Coronary artery (tissue), 2 donors: ENCODE measurements around the gene MRPS6.
A peak's percentile ranks its signal among the peaks of the same experiment; 100 is the strongest.

ENCODE experiments used
- DNase-seq: peaks from one replicate; pipeline ENCODE4 v3.0.0-alpha.2; 2017; ENCODE audit warnings: low spot score
- H3K27ac ChIP-seq, 2 donors: fragments of 200-600 bp; sonication (generic); one replicate each; pipeline ENCODE4 v1.5.1; 2016 to 2019
- H3K4me3 ChIP-seq: fragments of 200-600 bp; sonication (generic); 2 replicates; pipeline ENCODE4 v1.5.1; 2016; ENCODE audit warnings: mild to moderate bottlenecking, moderate library complexity
- CTCF ChIP-seq: fragments of 200-600 bp; sonication (generic); IDR thresholded peaks from one replicate; pipeline ENCODE4 v1.5.1; 2019; ENCODE audit warnings: antibody characterized with exemption

The MRPS6 gene

GRCh38 chr21:34130716-34130985 is 57.3 kb downstream of the MRPS6 start:
- peak overlapping the region; percentile 53 for H3K4me3 ChIP-seq
- no peak for TF ChIP-seq CTCF
- peak overlapping the region; percentile 63 to 89 for H3K27ac ChIP-seq
- no peak for DNase-seq

- peak overlapping the region; percentile 63 to 89 for H3K27ac ChIP-seq
- no peak for TF ChIP-seq CTCF
- no peak overlapping the region for H3K4me3 ChIP-seq
- DNase-seq: no peak
Measured at GRCh38 chr21:34131586-34131985, 58.2 kb downstream of the MRPS6 start.

GRCh38 chr21:34132202-34132601 is 58.8 kb downstream of the MRPS6 start:
- no peak for DNase-seq
- no peak for TF ChIP-seq CTCF
- peak overlapping the region; percentile 63 to 89 for H3K27ac ChIP-seq

GRCh38 chr21:34132926-34133325 is 59.5 kb downstream of the MRPS6 start:
- no peak overlapping the region for H3K4me3 ChIP-seq
- DNase-seq: no peak
- peak overlapping the region; percentile 63 to 89 for H3K27ac ChIP-seq
- no peak for TF ChIP-seq CTCF

More at GRCh38 chr21:34132202-34132601, 58.8 kb downstream of the MRPS6 start:
- no peak overlapping the region for H3K4me3 ChIP-seq

GRCh38 chr21:34133392-34133791 is 60.0 kb downstream of the MRPS6 start:
- H3K27ac ChIP-seq: peak overlapping the region; percentile 63 to 89
- no peak overlapping the region for H3K4me3 ChIP-seq
- no peak for DNase-seq

GRCh38 chr21:34133802-34134201 is 60.4 kb downstream of the MRPS6 start:
- TF ChIP-seq CTCF: no peak
- Histone ChIP-seq H3K27ac (peak overlapping the region in 1 of 2 donors; percentile 89), H3K4me3 (no peak overlapping the region)
- no peak for DNase-seq

More at GRCh38 chr21:34133392-34133791, 60.0 kb downstream of the MRPS6 start:
- no peak for TF ChIP-seq CTCF

GRCh38 chr21:34135330-34135729 is 62.0 kb downstream of the MRPS6 start:
- TF ChIP-seq CTCF: no peak
- Histone ChIP-seq H3K27ac (no peak overlapping the region), H3K4me3 (no peak overlapping the region)
- no peak for DNase-seq
